Measurements from ENCODE around the gene KRTAP10-6.

The KRTAP10-6 gene

GRCh38 chr21:44590311-44590721 lies 2.0 kb downstream of the KRTAP10-6 start (continued):
- TF ChIP-seq POU6F1 (CRISPR knock-in tag; IDR thresholded peaks at IDR 0.05; ENCODE audit: borderline replicate concordance, low read depth) (no peak), TCF4 (CRISPR knock-in tag; IDR thresholded peaks at IDR 0.05; ENCODE audit: borderline replicate concordance) (no peak)

GRCh38 chr21:44589586-44590305 lies 2.6 kb downstream of the KRTAP10-6 start:
- no peak for TF ChIP-seq ESRRG (CRISPR knock-in tag; IDR thresholded peaks at IDR 0.05)
- no peak for ATAC-seq

GRCh38 chr21:44589094-44589493 lies 3.2 kb downstream of the KRTAP10-6 start:
- ATAC-seq, result no peak
- TF ChIP-seq ISL1 (CRISPR knock-in tag; IDR thresholded peaks at IDR 0.05), result no peak
- no peak for TF ChIP-seq ZC3H10 (CRISPR knock-in tag; IDR thresholded peaks at IDR 0.05)
- TF ChIP-seq BACH2 (CRISPR knock-in tag; IDR thresholded peaks at IDR 0.05; ENCODE audit: borderline replicate concordance), result no peak
- TF ChIP-seq TCF4 (CRISPR knock-in tag; IDR thresholded peaks at IDR 0.05; ENCODE audit: borderline replicate concordance), result no peak
- TF ChIP-seq TOX (CRISPR knock-in tag; IDR thresholded peaks at IDR 0.05; ENCODE audit: borderline replicate concordance), result no peak
- TF ChIP-seq ZNF565 (CRISPR knock-in tag; conservative IDR thresholded peaks at IDR 0.05; ENCODE audit: low read depth), result no peak

GRCh38 chr21:44585892-44586291 lies 6.4 kb downstream of the KRTAP10-6 start:
- no peak for ATAC-seq
- TF ChIP-seq CSRNP3 (CRISPR knock-in tag; IDR thresholded peaks at IDR 0.05) (no peak), ZFP3 (CRISPR knock-in tag; IDR thresholded peaks at IDR 0.05) (no peak), PPARA (CRISPR knock-in tag; IDR thresholded peaks at IDR 0.05; ENCODE audit: borderline replicate concordance) (no peak), ZC3H10 (CRISPR knock-in tag; IDR thresholded peaks at IDR 0.05) (no peak), ZNF70 (CRISPR knock-in tag; IDR thresholded peaks at IDR 0.05) (no peak), SNAI2 (CRISPR knock-in tag; IDR thresholded peaks at IDR 0.05) (no peak), TCF4 (CRISPR knock-in tag; IDR thresholded peaks at IDR 0.05; ENCODE audit: borderline replicate concordance) (no peak), ARNTL (CRISPR knock-in tag; IDR thresholded peaks at IDR 0.05; ENCODE audit: borderline replicate concordance, low read depth) (no peak), ESRRG (CRISPR knock-in tag; IDR thresholded peaks at IDR 0.05) (no peak), ZNF565 (CRISPR knock-in tag; conservative IDR thresholded peaks at IDR 0.05; ENCODE audit: low read depth) (no peak), TSHZ2 (CRISPR knock-in tag; IDR thresholded peaks at IDR 0.05) (no peak), GLIS3 (CRISPR knock-in tag; IDR thresholded peaks at IDR 0.05) (no peak), OSR1 (CRISPR knock-in tag; IDR thresholded peaks at IDR 0.05) (no peak), ZFP30 (CRISPR knock-in tag; IDR thresholded peaks at IDR 0.05) (no peak), ZNF8 (CRISPR knock-in tag; IDR thresholded peaks at IDR 0.05) (no peak), CSDC2 (CRISPR knock-in tag; IDR thresholded peaks at IDR 0.05) (no peak), RARB (CRISPR knock-in tag; IDR thresholded peaks at IDR 0.05) (no peak), PATZ1 (CRISPR knock-in tag; IDR thresholded peaks at IDR 0.05; ENCODE audit: borderline replicate concordance) (no peak)
